GM18868 (cell line): ENCODE measurements around the gene PIK3R5.
"Not testable (repeated sequence)": the region's sequence is repeated elsewhere in the genome, so short reads cannot be mapped to it uniquely, and the experiment has no call there.

Experiments used
- ATAC-seq: cut with Tn5 transposase; IDR thresholded peaks from one replicate; pipeline ENCODE4 v1.9.1; 2021; ENCODE audit warnings: mild to moderate bottlenecking, moderate library complexity; ENCODE audit not compliant: unreplicated experiment

Gene PIK3R5

GRCh38 chr17:8898126-8898525 is 67.4 kb downstream of the PIK3R5 start:
- no peak for ATAC-seq

DNA sequence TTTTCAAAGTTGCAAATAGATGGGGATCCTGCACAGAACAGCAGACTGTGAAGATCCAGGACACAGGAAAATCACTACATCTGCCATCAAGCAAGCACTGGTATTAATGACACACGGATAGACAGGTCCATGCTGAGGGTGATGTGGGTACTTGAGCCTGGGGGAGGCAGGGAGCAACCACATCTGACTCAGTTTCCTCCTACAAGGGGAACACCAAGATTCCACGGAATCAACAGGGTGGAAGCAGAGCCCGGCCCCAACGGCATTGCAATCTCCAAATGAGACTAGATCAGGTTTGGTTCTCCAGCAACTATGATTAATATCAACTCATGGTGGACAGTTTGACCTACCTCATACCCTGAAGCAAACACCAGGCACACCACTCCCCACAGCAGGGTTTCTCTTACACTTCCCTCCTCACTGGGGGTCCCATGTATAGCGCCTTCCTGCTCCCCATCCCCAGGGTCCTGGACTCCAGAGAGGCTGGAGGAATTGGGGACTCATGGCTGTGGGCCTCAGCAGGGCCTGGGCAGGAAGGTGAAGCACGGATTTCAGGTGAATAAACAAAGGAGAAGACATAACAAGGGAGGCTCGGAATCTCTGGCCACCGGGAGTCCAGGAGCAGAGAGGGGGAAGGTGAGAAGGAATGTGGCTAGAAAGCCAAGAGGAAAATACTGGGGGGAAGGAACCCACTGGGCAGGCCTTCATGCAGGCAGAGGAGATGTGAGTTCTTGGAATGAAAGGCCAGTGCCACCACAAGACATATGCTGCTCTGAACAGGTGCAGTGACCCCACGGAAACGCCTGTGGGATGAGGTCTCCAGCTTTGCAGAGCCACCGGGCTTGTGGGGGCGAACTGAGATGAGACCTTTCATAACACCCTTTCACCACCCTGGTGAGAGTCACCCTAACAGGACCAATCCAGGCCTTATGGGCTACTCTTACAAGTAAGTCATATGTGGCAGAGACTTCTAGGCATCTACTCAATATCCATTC is 68.6 kb downstream of the PIK3R5 start:
- no peak for ATAC-seq

- ATAC-seq, result no peak
These were observed 69.4 kb downstream of the PIK3R5 start for GRCh38 chr17:8896087-8896486.

GRCh38 chr17:8894673-8895578 is 70.6 kb downstream of the PIK3R5 start:
- no peak for ATAC-seq

DNA sequence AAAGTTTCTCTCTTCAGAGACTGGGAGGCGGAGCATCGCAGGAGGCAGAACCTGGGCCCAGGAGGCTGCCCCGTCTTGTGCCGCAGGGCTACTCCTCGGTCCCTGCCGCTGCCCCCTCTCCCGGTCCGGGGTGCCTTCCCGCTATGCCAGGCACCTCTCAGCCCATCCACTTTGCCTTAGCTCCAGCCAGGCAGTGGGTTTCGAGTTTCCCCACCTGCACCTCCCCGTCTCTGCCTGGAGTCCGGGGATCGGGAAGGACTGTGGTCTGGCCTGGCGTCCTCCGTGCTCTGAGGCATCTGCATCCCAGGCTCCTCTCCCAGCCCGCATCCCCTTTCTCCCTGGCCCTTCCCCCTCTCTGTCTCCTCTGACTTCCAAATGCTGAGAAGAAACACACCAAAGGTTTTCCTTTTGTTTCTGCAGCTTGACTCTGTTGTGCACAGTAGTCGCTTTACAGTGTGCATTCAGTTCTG is 71.3 kb downstream of the PIK3R5 start:
- ATAC-seq, result no peak

- ATAC-seq, result no peak
These were observed 71.8 kb downstream of the PIK3R5 start for GRCh38 chr17:8893621-8894201.

- ATAC-seq, result no peak
These were observed 72.4 kb downstream of the PIK3R5 start for GRCh38 chr17:8893059-8893458.

DNA sequence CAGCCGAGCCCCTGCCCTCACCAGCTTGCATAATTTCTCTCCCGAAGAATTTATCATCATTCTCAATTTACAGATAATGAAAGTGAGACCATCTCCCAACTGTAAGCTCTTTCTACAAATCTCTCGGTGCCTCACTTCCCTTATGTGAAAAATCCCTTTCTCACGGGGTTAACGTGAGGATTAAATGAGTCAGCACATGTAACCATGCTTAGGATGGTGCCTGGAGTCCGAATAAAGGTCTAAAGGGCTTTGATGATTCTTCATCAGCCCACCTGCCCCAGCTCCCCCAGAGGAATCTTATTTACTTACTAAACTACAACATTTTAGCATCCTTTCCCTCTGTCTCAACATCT is 73.2 kb downstream of the PIK3R5 start:
- peak; percentile 54 for ATAC-seq

DNA sequence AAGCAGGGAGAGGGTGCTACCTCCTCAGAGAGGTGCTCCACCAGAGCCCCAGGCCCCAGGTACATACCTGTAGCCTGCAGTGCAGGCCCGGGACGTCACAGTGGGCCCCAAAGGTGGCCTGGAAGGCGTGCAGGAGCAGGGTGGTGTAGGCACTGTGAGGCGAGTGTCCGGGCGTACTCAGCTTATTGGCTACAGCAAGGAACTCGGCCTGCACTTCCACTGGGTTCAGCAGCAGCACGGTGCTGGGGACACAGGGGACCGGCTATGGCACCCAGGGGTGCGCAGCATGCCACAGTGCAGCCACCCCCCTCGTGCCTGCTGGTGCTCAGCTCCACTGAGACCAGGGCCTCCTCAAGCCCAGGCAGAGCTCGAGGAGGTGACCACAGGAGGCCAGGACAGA is 74.8 kb downstream of the PIK3R5 start:
- ATAC-seq, result no peak

GRCh38 chr17:8889458-8890210 is 75.9 kb downstream of the PIK3R5 start:
- no peak for ATAC-seq

DNA sequence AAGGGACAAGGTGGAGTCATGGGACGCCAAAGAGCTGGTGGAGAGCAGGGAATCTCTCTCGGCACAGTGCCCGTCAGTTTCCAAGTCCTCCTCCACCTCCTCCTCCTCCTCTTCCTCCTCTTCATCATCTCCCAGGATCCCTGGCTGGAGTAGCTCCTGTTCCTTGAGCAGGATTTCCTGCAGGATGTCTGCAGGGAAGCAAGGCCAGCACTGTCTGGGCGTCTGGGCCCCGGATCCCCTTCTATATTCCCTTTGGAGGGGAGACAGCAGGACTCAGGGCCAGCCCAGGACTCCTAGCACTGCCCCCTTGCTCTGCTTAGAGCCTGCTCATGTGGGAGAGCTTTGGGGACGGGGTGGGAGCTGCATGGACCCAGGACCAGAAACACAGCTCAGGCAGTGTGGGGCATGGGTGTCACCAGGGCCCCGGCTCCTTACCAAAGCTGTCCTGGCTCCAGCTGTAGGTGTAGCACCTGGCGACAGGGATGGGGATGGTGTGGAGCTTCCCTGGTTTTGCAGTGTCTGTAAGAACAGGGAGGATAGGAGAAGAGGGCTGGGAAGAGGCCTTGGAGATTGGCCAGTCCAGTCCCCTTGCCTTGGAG is 76.7 kb downstream of the PIK3R5 start:
- no peak for ATAC-seq

DNA sequence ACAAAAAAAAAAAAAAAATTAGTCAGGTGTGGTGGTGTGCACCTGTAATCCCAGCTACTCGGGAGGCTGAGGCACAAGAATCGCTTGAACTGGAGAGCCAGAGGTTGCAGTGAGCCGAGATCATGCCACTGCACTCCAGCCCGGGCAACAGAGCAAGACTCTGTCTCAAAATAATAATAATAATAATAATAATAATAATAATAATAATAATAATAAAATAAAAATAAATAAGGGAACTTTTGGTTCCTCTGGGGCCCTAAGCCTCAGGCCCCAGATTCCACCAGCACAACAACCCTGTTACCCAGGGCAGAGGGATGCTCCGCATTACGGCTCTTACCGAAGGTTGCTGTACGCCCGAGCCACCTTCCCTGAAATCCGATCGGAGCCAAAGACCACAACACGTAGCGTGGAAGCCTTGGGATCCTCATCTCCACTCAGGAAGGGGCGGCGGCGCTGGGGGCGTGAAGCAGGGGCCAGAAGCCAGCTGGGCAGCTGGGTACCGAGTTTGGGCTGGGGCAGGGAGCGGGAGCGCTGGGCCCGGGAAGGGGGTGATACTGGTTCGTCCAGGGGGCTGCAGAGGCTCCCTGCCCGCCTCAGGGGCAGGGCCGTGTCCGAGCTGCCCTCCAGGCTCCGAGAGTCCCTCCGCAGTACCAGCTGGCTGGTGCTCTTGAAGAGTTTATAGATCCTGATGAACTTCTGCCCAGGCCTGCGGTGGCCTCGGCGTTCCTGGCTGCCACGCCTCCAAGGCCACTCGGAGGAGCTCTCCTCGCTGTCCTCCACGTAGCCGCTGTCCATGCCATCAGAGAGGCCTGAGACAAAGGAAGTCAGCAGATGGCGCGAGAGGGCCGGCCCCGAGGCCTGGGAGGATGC is 77.4 kb downstream of the PIK3R5 start:
- ATAC-seq, result no peak

DNA sequence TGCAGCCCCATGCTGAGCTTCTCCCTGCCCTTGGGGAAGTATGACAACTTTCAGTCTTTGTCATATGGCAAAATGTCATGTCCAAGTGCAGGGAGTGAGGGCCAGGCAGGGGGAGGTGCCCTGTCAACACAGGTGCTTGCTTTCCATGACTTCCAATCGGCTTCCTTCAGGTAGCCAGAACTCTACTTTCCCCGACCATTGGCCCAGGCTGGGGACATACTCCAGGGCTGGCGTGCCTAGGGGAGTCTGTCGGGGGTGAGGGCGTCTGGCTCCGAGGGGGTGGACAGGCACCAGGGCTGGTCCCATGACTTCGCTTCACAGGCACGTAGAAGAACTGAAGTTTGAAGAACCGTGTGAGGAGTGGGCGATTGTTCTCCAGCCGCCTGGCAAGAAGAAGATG is 78.2 kb downstream of the PIK3R5 start:
- no peak for ATAC-seq

DNA sequence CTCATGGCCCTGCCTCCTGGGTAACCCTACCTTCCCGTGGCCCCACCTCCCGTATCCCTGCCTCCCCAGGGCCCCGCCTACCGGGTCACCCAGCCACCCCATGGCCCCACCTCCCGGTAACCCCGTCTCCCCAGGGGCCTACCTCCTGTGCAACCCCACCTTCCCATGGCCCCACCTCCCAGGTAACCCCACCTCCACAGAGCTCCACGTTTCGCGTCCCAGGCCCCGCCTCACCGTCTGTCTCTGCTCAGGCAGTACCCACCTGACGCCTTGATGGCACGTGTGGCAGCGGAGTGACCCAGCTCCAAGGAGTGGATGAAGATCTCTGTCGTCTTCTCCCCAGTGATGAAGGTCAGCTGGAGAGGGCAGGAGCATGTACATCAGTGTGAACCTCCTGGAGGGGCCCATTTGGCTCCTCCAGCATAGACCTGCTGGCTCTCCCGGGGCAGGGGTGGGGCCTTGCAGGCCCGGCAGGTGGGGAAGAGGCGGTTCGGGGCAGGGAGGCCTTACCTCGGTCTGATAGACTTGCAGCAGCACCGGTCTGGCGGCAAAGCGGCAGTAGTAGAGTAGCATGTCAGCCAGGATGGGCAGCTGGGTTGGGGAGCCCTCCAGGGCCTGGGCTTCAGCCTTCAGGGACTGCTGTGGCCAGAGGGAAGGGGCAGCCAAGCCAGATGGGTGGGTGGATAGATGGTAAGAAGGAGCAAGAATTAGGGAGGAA is 79.4 kb downstream of the PIK3R5 start:
- ATAC-seq, result no peak

GRCh38 chr17:8885163-8885966 is 80.1 kb downstream of the PIK3R5 start:
- not testable (repeated sequence) for ATAC-seq

DNA sequence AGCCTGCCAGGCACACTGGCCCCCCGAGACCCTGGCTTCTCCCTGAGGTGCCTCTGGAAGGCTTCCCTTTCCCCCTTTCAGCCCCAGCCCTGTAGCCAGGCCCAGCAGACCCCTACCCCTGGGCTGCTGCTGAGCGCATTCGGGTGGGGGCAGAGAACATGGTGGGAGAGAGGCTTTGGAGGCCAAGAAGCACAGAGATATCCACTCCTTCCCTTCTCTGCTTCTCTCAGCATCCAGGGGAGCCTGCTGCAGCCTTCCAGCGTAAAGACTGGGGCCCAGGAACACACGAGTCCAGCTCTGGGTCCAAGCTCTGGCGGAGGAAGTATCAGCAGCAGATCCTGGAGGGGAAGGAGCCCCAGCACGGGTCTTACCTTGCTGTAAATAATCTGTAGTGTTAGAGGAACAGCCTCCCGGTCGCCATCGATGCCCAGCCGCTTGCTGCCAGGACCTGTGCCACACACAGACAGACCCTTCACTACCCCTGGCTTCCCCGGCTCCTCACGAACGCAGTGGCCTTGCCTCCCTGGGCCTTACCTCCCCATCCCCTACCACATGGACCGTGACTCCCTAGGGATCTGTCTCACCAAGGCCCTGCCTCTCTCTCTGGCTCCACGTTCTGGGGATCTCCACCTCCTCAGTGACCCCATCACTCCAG is 81.0 kb downstream of the PIK3R5 start:
- no peak for ATAC-seq

DNA sequence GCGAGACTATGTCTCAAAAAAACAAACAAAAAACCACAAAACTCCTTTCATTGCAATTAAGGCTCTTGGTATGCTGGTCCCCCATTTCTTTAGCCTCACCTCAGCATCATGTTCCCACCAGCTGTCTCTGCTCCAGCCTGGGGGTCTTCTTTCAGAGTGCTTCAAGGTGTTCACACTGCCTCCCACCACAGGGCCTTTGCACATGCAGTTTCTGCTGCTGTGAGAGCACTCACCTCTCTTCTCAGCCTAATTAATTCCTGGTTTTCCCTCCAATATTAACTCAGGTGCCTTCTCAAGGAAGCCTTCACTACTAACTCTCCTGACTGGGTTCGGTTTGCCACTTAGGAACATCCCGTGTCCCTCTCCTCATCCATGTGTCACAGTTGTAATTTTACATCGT is 82.2 kb downstream of the PIK3R5 start:
- ATAC-seq, result no peak
